CD4-positive, alpha-beta memory T cell (primary cell): ENCODE results near the gene GABRB2. TPM values are rescaled to one million over a fixed set of nuclear protein-coding genes. Genes with fewer than 3 reads are reported as not detected.

ENCODE experiments used
- CTCF ChIA-PET: fragments of 350-600 bp; sonication (Branson Sonifier 250); formaldehyde crosslinking; loops from one replicate; lab custom pipeline; 2021; ENCODE audit warnings: inconsistent platforms; ENCODE audit not compliant: partially characterized antibody; lab: Charles Lee
- POLR2A ChIA-PET: fragments of 350-600 bp; sonication (Branson Sonifier 250); formaldehyde crosslinking; loops from one replicate; lab custom pipeline; 2021; ENCODE audit not compliant: partially characterized antibody; lab: Charles Lee
- DNase-seq, 5 donors: peaks; one replicate each; pipeline versions ENCODE4 v3.0.0 to v3.0.0-alpha.2; 2020 to 2022; ENCODE audit warnings: mixed read lengths in 1 of 5
- H3K27ac ChIP-seq: one replicate; pipeline ENCODE4 v1.7.0; 2013; ENCODE audit warnings: low read depth, low read length
- H3K27me3 ChIP-seq: 2 replicates; pipeline ENCODE4 v1.7.0; 2013; ENCODE audit warnings: mild to moderate bottlenecking, low read length, moderate library complexity; ENCODE audit not compliant: insufficient read depth
- H3K36me3 ChIP-seq: 2 replicates; pipeline ENCODE4 v1.7.0; 2013; ENCODE audit warnings: mild to moderate bottlenecking, low read length, moderate library complexity; ENCODE audit not compliant: insufficient read depth
- H3K4me1 ChIP-seq: 2 replicates; pipeline ENCODE4 v1.7.0; 2013; ENCODE audit warnings: mild to moderate bottlenecking, low read length, moderate library complexity; ENCODE audit not compliant: insufficient read depth
- H3K4me3 ChIP-seq, 2 donors: one replicate each; pipeline ENCODE4 v1.7.0; 2013; ENCODE audit warnings: low read length in 2 of 2, mild to moderate bottlenecking in 1 of 2
- H3K9me3 ChIP-seq, 2 donors: one replicate each; pipeline ENCODE4 v1.7.0; 2013; ENCODE audit warnings: low read length in 2 of 2, control low read depth in 1 of 2; ENCODE audit not compliant: control insufficient read depth in 1 of 2
- H3K27ac Mint-ChIP-seq, 7 donors: one replicate each; pipeline ENCODE4 v1.8.0; 2020 to 2021; ENCODE audit warnings: mixed read lengths in 7 of 7, mild to moderate bottlenecking in 6 of 7, inconsistent platforms in 3 of 7, moderate library complexity in 3 of 7
- H3K27me3 Mint-ChIP-seq, 2 donors: one replicate each; pipeline ENCODE4 v1.8.0; 2020 to 2021; ENCODE audit warnings: mixed read lengths in 2 of 2
- H3K36me3 Mint-ChIP-seq, 2 donors: one replicate each; pipeline ENCODE4 v1.8.0; 2020 to 2021; ENCODE audit warnings: mixed read lengths in 2 of 2, inconsistent platforms in 1 of 2, mild to moderate bottlenecking in 1 of 2
- H3K4me1 Mint-ChIP-seq, 4 donors: one replicate each; pipeline ENCODE4 v1.8.0; 2020 to 2021; ENCODE audit warnings: mixed read lengths in 4 of 4, mild to moderate bottlenecking in 1 of 4
- H3K4me3 Mint-ChIP-seq, 8 donors: one replicate each; pipeline ENCODE4 v1.8.0; 2020 to 2021; ENCODE audit warnings: mixed read lengths in 8 of 8, mild to moderate bottlenecking in 7 of 8, moderate library complexity in 6 of 8, inconsistent platforms in 3 of 8
- H3K9me3 Mint-ChIP-seq, 8 donors: one replicate each; pipeline ENCODE4 v1.8.0; 2020 to 2021; ENCODE audit warnings: mixed read lengths in 8 of 8, mild to moderate bottlenecking in 5 of 8, inconsistent platforms in 3 of 8, moderate library complexity in 1 of 8
- intact Hi-C: fragments of 100-400 bp; cut with micrococcal nuclease; formaldehyde crosslinking; loops from one replicate; pipeline ENCODE4 v1.15.1; 2023
- polyA plus RNA-seq, 2 donors: library from polyadenylated mRNA; unstranded; fragments of 300-500 nt; fragmentation: Illumina TruSeq; gene quantifications; one replicate each; pipeline ENCODE4 v1.2.3, GENCODE V29; 2021
- total RNA-seq, 2 experiments: library from RNA; stranded (reverse); gene quantifications; one replicate each; pipeline ENCODE4 v1.2.3, GENCODE V29; 2021

GABRB2 gene
- total and polyA plus RNA-seq, 4 experiments from 2014 or later = not detected

- no peaks in the 10 kb centered on the region for H3K27me3 Mint-ChIP-seq
- no peak overlapping the region for H3K27ac Mint-ChIP-seq
- no peaks in the 10 kb centered on the region for H3K36me3 Mint-ChIP-seq
- Histone ChIP-seq H3K4me3 (no peak overlapping the region), H3K36me3 (no peaks in the 10 kb centered on the region), H3K27ac (no peak overlapping the region), H3K9me3 (no peaks in the 10 kb centered on the region), H3K4me1 (no peaks in the 10 kb centered on the region), H3K27me3 (no peaks in the 10 kb centered on the region)
- no peaks in the 10 kb centered on the region for H3K4me1 Mint-ChIP-seq
- intact Hi-C loops = no loop called here
- H3K4me3 Mint-ChIP-seq = no peak overlapping the region
- POLR2A ChIA-PET = no interaction called here
- DNase-seq = no peak
- CTCF ChIA-PET = no interaction called here
- peaks cover 0 to 13% (median 5%) of the 10 kb centered on the region in 8 donors for H3K9me3 Mint-ChIP-seq
These were observed 274.7 kb downstream of the GABRB2 start for GRCh38 chr5:161271816-161272215.

GRCh38 chr5:161269125-161269524 lies 277.4 kb downstream of the GABRB2 start:
- Mint-ChIP-seq H3K36me3 (no peaks in the 10 kb centered on the region), H3K9me3 (peaks cover 0 to 13% (median 6%) of the 10 kb centered on the region in 8 donors), H3K27me3 (no peaks in the 10 kb centered on the region), H3K27ac (no peak overlapping the region), H3K4me1 (no peaks in the 10 kb centered on the region), H3K4me3 (no peak overlapping the region)
- Histone ChIP-seq H3K27me3 (no peaks in the 10 kb centered on the region), H3K4me1 (no peaks in the 10 kb centered on the region), H3K4me3 (no peak overlapping the region), H3K27ac (no peak overlapping the region), H3K36me3 (no peaks in the 10 kb centered on the region), H3K9me3 (no peaks in the 10 kb centered on the region)
- ChIA-PET CTCF (no interaction called here), POLR2A (no interaction called here)
- DNase-seq = no peak
- intact Hi-C loops = no loop called here

GRCh38 chr5:161266954-161267353 lies 279.6 kb downstream of the GABRB2 start:
- Histone ChIP-seq H3K27ac (no peak overlapping the region), H3K4me3 (no peak overlapping the region), H3K27me3 (no peaks in the 10 kb centered on the region), H3K9me3 (no peaks in the 10 kb centered on the region), H3K4me1 (no peaks in the 10 kb centered on the region), H3K36me3 (no peaks in the 10 kb centered on the region)
- no peak overlapping the region for H3K27ac Mint-ChIP-seq
- intact Hi-C loops = no loop called here
- no peaks in the 10 kb centered on the region for H3K27me3 Mint-ChIP-seq
- H3K36me3 Mint-ChIP-seq = no peaks in the 10 kb centered on the region
- no peak for DNase-seq
- CTCF ChIA-PET = no interaction called here
- no peaks in the 10 kb centered on the region for H3K4me1 Mint-ChIP-seq
- no peak overlapping the region for H3K4me3 Mint-ChIP-seq
- POLR2A ChIA-PET = no interaction called here
- H3K9me3 Mint-ChIP-seq = peaks cover 0 to 13% (median 5%) of the 10 kb centered on the region in 8 donors

- no peak overlapping the region for H3K27ac Mint-ChIP-seq
- intact Hi-C loops = no loop called here
- DNase-seq = no peak
- Histone ChIP-seq H3K9me3 (no peaks in the 10 kb centered on the region), H3K4me1 (no peaks in the 10 kb centered on the region), H3K4me3 (no peak overlapping the region), H3K27ac (no peak overlapping the region), H3K27me3 (no peaks in the 10 kb centered on the region), H3K36me3 (no peaks in the 10 kb centered on the region)
- no peaks in the 10 kb centered on the region for H3K27me3 Mint-ChIP-seq
- ChIA-PET CTCF (no interaction called here), POLR2A (no interaction called here)
- H3K36me3 Mint-ChIP-seq = no peaks in the 10 kb centered on the region
- H3K9me3 Mint-ChIP-seq = peaks cover 0 to 10% (median 4%) of the 10 kb centered on the region in 8 donors
- H3K4me1 Mint-ChIP-seq = no peaks in the 10 kb centered on the region
- H3K4me3 Mint-ChIP-seq = no peak overlapping the region
These were observed 281.5 kb downstream of the GABRB2 start for GRCh38 chr5:161265006-161265405.

- intact Hi-C loops = no loop called here
- H3K4me1 ChIP-seq = no peaks in the 10 kb centered on the region
- Mint-ChIP-seq H3K27ac (no peak overlapping the region), H3K9me3 (peaks cover 0 to 3% (median 0%) of the 10 kb centered on the region in 8 donors), H3K4me3 (no peak overlapping the region), H3K36me3 (no peaks in the 10 kb centered on the region), H3K27me3 (no peaks in the 10 kb centered on the region), H3K4me1 (no peaks in the 10 kb centered on the region)
- CTCF ChIA-PET = no interaction called here
- H3K36me3 ChIP-seq = no peaks in the 10 kb centered on the region
- POLR2A ChIA-PET = no interaction called here
- DNase-seq = no peak
- H3K27me3 ChIP-seq = no peaks in the 10 kb centered on the region
- no peak overlapping the region for H3K27ac ChIP-seq
- H3K9me3 ChIP-seq = no peaks in the 10 kb centered on the region
- H3K4me3 ChIP-seq = no peak overlapping the region
These were observed 283.3 kb downstream of the GABRB2 start for GRCh38 chr5:161263191-161263590.

GRCh38 chr5:161261668-161262323 lies 284.7 kb downstream of the GABRB2 start:
- no peaks in the 10 kb centered on the region for H3K27me3 Mint-ChIP-seq
- no peak overlapping the region for H3K4me3 Mint-ChIP-seq

GRCh38 chr5:161258438-161258837 lies 288.1 kb downstream of the GABRB2 start:
- no peaks in the 10 kb centered on the region for H3K4me1 ChIP-seq
- H3K9me3 Mint-ChIP-seq = no peaks in the 10 kb centered on the region
- no peaks in the 10 kb centered on the region for H3K4me1 Mint-ChIP-seq
- no peaks in the 10 kb centered on the region for H3K36me3 Mint-ChIP-seq
- no peaks in the 10 kb centered on the region for H3K27me3 ChIP-seq
- H3K36me3 ChIP-seq = no peaks in the 10 kb centered on the region
- POLR2A ChIA-PET = no interaction called here
- CTCF ChIA-PET = no interaction called here
- no peaks in the 10 kb centered on the region for H3K27me3 Mint-ChIP-seq
- H3K27ac ChIP-seq = no peak overlapping the region
- no peak overlapping the region for H3K27ac Mint-ChIP-seq
- no peak for DNase-seq
- intact Hi-C loops = no loop called here
- no peak overlapping the region for H3K4me3 Mint-ChIP-seq
- no peaks in the 10 kb centered on the region for H3K9me3 ChIP-seq
- no peak overlapping the region for H3K4me3 ChIP-seq

More at GRCh38 chr5:161261668-161262323, 284.7 kb downstream of the GABRB2 start:
- H3K27ac Mint-ChIP-seq = no peak overlapping the region
- Histone ChIP-seq H3K27me3 (no peaks in the 10 kb centered on the region), H3K27ac (no peak overlapping the region), H3K4me1 (no peaks in the 10 kb centered on the region), H3K36me3 (no peaks in the 10 kb centered on the region), H3K4me3 (no peak overlapping the region), H3K9me3 (no peaks in the 10 kb centered on the region)
- CTCF ChIA-PET = no interaction called here
- intact Hi-C loops = no loop called here
- POLR2A ChIA-PET = no interaction called here
- H3K36me3 Mint-ChIP-seq = no peaks in the 10 kb centered on the region
- DNase-seq = no peak
- no peaks in the 10 kb centered on the region for H3K4me1 Mint-ChIP-seq
- H3K9me3 Mint-ChIP-seq = peaks cover 0 to 3% (median 0%) of the 10 kb centered on the region in 8 donors
